GM12875 (cell line): ENCODE data around the gene RSU1.
"Not testable (repeated sequence)": the region's sequence is repeated elsewhere in the genome, so short reads cannot be mapped to it uniquely, and the experiment has no call there.

Experiments
- H3K4me3 ChIP-seq: one replicate; pipeline ENCODE4 v1.5.1; 2011; ENCODE audit warnings: low read depth, low read length, control low read depth
- CTCF ChIP-seq: IDR thresholded peaks from 2 replicates; pipeline ENCODE4 v1.5.1; 2011; ENCODE audit warnings: low read depth, mild to moderate bottlenecking, control low read depth, inconsistent platforms, low read length, moderate library complexity, borderline replicate concordance; ENCODE audit not compliant: insufficient read depth

Gene RSU1

GRCh38 chr10:16845248-16845647 is 28.0 kb upstream of the RSU1 start:
- no peak for TF ChIP-seq CTCF
- no peak overlapping the region for H3K4me3 ChIP-seq

- TF ChIP-seq CTCF, result 0 out of 2 replicates have a peak, but pooled peaks have one; percentile 5
Observed at GRCh38 chr10:16843252-16843870, 26.1 kb upstream of the RSU1 start.

GRCh38 chr10:16835228-16835627 is 18.0 kb upstream of the RSU1 start:
- TF ChIP-seq CTCF, result no peak

More at GRCh38 chr10:16843252-16843870, 26.1 kb upstream of the RSU1 start:
- no peak overlapping the region for H3K4me3 ChIP-seq

GRCh38 chr10:16832351-16833080 is 15.3 kb upstream of the RSU1 start:
- no peak overlapping the region for H3K4me3 ChIP-seq
- no peak for TF ChIP-seq CTCF

More at GRCh38 chr10:16835228-16835627, 18.0 kb upstream of the RSU1 start:
- no peak overlapping the region for H3K4me3 ChIP-seq

GRCh38 chr10:16828701-16829175 is 11.5 kb upstream of the RSU1 start:
- H3K4me3 ChIP-seq, result no peak overlapping the region
- no peak for TF ChIP-seq CTCF

- no peak overlapping the region for H3K4me3 ChIP-seq
- peak; percentile 45; the same call in 1 of the 2 replicates for TF ChIP-seq CTCF
Observed at GRCh38 chr10:16828114-16828568, 10.9 kb upstream of the RSU1 start.

- not testable (repeated sequence) for H3K4me3 ChIP-seq
Observed at GRCh38 chr10:16827474-16827873, 10.2 kb upstream of the RSU1 start.
